CD4-positive, alpha-beta T cell treated with Interleukin-4 for 4 hours (primary cell): Measurements from ENCODE around the gene FBXL16.

ENCODE experiments used
- DNase-seq: peaks from one replicate; pipeline ENCODE4 v3.0.0-alpha.2; 2020

Gene FBXL16

DNA sequence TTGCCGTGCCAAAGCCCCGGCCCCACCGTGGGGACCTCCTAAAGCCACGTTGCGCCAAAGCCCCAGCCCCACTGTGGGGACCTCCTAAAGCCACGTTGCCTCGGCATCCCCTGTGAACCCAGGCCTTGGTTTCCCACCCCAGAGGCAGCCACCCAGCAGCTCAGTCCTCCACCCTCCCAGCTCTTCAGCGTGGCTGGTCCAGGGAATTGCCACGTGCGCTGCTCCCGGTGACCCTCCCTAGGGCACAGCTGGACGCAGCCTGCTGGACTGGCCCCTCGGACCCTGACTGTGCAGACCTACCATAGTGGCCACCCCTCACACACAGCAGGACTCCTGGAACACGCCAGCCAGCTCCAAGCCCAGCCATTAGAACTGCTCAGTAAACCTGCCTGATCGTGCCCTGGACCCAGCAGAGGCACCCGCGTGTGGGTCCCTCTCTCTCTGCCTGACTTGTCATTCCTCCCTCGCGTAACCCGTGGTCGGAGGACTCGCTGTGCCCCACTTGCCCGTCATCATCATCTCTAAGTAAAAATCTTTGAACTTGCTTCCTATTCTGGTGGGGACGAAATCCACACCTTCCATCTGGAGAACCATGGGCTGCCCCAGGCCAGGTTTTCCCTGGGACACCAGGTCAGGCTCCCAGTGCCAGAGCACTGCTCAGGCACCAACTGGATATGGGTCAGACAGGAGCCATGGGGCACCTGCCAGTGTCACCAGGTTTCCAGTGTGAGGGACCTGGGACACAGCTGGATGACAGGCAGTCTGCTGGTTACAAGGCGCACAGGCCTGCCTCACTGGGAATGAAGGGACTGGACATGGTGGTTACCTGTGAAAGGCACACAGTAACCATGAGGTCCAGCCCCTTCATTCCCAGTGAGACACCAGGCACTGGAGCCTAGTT is 29.6 kb upstream of the FBXL16 start:
- DNase-seq = no peak

DNA sequence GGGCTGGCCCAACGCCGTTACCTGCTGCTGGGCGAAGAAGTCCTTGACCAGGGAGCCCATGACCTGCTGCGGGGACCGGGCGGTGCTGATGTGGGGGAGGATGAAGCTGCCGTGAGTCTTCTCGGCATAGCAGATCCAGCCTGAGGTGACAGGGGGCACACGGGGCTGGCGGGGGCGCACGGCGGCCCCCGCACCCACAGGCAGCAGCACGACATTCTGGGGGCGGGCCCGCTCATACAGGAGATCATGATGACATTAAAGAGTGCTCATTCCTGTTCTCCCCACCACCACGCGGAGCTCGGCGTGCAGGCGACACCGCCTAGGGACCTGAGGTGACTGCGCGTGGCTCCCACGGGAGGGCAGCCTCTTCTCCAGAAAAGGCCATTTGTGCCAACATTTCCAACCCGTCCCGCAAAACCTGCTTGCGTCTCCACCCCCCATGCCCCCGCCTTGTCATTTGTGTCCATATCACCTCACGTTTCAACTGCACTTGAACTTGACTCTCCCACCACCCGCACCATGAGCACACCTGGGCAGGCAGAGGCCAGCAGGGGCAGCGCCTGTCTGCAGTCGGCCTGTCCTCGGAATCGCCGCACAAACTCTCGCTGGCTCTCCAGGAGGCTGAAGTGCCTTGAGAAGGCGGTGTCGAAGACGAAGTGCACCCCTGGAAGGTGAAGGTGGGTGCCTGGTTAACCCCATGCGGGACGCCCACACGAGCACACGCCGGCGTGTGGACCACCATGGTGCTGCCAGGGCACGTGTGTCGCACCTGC is 28.8 kb upstream of the FBXL16 start:
- no peak for DNase-seq

DNA sequence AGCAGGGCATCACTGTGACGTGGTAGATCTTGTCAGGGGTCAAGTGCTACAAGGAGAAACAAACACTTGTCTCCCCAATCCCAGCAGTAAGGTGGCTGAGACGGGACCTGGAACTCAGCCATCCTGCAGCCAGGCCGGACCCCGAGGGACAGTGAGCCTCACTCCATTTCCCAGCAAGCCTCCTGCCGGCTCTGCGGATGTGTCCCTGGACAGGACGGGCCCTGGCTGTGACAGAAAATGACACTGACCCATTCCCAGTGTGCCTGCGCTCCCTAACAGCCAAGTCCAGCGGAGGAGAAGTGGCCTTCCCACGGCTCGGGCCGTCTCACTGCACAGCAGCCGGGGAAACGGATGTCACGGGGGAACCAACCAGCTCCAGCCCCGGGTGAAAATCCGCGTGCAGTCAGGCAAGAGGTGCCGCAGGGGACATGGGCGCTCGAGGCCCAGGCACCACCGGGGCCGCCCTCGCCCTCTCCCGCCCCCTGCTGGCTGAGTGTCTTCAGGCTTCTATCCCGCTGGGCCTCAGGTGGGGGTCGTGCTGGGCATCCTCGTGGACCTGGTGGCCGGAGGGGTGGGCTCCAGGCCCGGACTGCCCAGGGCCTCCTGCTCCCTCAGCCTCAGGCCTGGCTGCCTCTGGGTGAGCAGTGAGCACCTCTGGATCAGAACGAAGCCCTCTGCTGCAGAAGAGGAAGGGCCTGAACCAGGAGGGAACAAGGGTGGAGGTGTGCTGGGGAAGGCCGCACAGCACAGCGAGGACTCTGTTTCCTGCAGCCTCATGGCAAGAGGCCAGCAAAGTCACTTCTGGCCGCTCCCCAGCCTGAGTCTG is 28.0 kb upstream of the FBXL16 start:
- no peak for DNase-seq

DNA sequence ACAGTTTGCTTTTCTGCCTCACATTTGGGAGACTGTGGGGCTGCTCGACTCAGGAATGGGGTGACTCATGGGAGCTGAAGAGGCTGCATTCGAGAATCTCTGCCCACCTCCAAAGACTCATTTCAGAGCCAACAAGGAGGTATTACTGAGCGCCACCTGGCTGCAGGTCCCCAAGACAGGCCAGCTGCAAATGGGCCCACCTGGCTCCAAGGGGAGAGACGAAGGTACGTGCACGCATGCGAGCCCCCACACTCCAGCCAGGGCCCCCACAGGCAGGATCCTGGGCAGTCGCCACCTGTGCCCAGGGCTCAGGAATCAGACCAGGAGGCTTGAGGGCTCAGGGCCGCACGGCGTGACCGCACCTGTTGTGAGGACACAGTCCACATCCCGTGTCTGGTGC is 27.3 kb upstream of the FBXL16 start:
- DNase-seq = no peak

DNA sequence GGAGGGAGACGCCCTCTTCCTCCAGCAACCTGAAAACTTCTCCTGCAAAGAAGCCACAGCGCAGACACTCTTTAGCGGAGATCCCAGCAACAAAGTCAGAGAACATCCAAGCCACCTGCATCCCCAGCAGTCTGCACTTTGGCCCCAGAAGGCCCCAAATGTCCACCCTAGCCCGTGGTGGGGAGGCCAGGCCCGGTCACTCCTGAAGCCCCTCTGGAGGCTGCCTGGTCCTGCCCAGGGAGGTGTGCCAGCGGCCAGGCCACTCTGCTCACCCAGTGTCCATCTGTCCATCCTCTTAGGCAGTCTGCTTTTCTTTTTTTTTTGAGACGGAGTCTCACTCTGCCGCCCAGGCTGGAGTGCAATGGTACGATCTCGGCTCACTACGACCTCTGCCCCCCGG is 26.7 kb upstream of the FBXL16 start:
- DNase-seq = no peak

DNA sequence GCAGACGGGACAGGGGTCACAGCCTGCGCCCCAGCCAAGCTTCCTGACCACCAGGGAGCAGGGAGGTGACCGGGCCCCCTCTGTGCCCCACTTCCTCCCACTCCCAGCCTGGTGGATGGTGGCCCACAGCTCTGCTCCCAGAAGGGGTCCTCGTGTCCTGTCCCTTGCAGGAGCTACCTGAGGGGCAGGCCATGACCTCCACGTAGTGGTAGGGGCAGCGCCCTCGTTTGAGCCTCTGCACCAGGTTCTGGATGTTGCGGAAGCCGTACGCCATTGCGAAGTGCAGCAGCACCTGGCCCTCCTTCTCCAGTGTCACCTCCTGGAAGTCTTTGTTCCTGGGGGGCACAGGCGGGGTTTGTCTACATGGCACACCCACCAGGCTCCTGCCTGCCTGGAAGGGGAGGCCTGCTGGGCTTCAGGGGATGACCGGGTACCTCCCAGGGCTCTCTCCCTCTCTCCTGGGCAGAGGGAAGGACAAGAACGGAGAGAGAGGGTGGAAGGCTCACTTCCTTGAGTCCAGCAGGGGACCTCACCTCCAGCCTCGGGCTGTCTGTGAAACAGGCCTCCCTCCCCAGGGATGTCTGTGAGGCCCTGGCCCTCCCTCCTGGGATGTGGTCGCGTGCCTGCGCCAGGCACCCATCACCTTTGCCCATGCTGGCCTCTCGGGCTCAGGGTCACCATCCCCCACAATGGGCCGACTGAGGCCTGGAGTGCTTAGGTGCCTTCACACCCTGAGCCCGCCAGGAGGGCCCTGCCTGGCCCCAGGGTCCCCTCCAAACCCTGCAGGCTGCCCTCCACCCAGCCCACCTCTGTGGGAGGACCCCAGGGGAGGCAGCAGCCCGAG is 25.3 kb upstream of the FBXL16 start:
- no peak for DNase-seq

DNA sequence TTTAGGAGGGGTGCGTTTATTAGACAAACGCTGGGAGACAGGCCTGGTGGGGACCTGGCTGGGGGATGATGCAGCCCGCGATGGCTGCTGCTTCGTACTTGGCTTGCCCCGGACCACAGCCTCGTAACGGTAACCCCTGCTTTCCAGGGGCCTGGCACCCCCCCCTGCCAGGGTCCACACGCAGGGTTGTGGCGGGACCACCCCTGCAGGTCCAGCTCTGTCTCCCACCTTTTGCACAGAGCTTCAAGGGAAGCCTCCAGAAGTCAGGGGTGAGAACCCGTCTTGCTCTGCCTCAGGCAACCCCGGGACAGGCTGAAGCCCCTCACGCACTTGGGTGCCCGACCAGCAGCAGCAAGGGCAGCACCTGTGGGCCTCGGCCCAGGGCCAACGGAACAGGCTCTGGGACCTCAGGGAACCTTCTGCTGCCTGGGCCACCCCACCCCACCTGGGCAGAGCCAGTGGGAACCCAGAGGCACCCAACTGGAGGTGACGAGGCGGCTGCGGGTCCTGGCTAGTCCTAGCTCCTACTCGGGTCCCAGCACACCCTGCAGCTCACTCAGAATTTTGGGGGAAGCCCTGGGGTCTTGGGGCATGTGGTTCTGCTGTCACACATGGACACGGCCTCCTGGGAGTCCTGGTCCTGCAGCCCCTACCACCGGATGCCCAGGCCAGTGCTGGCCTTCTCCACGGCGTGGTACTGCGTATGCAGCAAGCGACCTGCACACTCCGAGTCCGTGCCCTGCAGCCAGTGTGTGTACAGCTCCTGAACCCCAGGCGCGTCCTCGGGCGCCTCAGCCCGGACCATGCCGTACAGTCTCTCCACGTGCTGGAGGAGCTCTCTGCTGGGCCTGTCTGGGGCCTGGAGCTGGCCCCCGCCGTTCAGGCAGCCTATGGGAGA is 24.4 kb upstream of the FBXL16 start:
- no peak for DNase-seq

DNA sequence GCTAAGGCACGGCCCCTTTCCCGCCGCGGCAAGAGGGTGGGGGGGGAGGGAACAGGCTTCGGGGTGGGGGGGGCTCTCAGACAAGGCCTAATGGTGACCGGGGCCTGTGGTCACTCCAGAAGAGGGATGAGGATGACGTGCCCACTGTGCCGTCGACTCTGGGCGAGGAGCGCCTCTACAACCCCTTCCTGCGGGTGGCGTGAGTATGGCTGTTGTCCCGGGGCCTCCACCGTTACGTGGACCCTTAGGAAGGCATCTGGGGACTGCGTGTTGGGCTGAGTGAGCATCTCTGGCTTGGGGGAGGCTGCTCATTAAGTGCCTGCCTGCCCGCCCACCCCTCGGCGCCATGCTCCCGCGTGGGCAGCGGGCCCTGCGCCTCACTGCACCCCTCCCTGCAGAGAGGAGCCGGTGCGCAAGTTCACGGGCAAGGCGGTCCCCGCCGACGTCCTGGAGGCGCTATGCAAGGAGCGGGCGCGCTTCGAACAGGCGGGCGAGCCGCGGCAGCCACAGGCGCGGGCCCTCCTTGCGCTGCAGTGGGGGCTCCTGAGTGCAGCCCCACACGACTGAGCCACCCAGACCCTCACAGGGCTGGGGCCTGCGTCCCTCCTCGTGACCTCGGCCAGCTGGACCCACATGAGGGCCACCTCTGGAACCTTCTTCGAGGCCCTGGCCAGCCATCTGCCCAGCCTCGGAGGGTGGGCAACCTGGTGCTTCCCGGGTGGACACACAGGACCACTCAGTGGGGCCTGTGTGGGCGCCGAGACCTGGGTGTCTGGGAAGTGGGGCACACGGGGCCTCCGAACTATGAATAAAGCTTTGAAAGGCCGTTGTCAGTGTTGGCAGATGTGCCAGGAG is 23.5 kb upstream of the FBXL16 start:
- DNase-seq = no peak

DNA sequence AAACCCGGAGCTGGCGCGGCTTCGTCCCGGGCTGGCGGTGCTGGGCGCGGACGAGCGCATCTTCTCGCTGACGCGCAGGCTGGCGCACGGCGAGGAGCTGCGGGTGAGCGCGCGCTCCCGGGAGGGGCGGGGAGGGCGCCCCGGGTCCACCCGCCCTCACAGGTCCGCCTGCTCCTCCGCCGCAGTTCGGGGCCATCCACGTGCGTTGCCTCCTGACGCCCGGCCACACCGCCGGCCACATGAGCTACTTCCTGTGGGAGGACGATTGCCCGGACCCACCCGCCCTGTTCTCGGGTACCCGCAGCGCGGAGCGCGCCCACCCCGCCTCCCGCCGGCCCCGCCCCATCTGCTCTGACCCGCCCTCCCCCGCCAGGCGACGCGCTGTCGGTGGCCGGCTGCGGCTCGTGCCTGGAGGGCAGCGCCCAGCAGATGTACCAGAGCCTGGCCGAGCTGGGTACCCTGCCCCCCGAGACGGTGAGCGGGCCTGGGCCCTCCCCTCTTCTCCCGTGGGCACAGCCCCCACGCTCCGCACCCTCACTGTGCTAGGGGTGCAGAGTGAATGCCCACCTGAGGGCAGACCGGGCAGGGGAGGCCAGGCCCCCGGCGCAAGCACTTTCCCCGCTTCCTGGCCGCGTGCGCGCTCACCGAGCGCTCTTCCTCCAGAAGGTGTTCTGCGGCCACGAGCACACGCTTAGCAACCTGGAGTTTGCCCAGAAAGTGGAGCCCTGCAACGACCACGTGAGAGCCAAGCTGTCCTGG is 22.7 kb upstream of the FBXL16 start:
- peak; percentile 46 for DNase-seq

DNA sequence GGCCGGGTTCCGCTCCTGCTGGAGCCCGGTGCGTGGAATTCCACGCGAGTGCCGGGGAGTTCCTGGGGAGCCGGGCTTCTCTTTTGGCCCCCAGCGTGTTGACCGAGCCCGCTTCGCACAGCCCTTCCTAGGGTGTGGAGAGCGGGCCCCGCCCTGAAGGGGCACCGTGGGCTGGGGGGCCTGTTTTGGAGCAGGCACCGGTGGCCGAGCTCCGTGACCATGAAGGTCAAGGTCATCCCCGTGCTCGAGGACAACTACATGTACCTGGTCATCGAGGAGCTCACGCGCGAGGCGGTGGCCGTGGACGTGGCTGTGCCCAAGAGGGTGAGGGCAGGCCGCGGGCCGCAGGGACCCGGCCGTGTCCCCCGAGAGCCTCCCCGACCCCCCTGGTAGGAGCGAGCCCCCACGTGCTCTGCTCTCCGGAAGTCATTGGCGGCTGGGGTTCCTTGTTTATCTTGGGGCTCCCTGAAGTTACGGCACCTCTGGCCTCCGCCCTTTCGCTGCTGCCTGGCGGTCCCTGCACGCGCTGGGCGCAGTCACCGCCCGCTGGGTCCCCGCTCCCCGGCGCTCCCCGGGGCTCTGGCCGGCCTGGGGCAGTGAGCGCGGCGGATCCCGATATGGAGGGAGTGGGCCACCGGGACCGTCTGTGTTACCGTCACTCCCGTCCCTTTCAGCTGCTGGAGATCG is 21.8 kb upstream of the FBXL16 start:
- DNase-seq = peak; percentile 23

DNA sequence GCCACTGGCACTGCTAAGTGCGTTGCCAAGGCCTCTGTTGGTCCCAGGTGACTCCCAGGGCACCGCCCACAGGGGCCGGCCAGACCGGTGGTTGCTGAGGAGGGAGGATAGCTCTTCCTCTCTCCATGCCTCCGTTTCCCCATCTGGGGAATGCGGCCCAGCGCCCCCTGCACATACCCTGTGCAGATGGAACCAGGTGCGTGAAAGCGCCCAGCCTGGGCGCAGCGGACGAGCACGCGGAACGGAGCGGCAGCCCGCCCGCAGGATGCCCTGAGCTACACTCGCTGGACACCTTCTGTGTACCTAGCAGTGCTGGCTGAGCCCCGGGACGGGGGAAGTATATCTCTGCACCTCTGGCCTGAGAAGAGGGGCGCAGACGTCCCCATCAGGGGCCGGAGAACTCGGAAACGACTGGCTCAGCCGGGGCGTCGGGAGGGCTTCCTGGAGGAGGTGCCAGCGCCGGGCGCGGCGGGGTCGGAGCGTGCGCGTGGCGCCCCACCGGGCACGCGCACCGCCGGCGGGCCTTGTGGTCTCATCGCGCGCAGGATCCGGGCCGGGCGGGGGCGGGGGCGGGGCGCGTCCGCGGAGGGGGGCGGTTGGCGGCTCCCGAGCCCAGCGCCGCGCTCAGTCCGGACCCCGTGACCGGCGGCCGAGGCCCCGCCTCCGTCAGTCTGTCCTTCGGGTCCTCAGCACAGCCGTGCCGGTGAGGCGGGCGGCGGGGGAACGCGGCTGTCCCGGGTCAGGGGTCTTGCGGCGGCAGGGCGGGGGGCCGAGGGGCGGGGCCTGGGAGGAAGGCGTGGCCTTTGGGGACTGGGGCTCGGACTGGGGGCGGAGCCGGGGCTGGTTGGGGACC is 21.1 kb upstream of the FBXL16 start, which contains the start of the genes CCDC78 and HAGHL:
Gene CCDC78 (minus strand): TSS at position 6 of the 853 bp plus-strand sequence. CDS start 76 bp downstream, outside the sequence.
Gene HAGHL (plus strand): TSS at position 669 of the 853 bp plus-strand sequence. CDS start 404 bp downstream, outside the sequence.
- DNase-seq = peak; percentile 38

DNA sequence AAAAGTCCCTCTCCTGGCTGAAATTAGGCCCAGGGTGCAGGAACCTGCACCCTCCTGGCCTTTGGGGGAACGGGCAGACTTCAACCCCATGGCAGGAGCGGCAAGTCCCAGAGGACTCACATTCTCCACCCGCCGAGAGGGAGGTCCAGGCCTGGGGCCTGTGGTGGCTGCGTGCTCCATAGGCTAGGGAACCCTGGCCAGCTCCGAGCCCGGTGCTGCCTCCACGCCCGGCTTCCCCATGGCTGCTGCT is 20.5 kb upstream of the FBXL16 start:
- DNase-seq = no peak

DNA sequence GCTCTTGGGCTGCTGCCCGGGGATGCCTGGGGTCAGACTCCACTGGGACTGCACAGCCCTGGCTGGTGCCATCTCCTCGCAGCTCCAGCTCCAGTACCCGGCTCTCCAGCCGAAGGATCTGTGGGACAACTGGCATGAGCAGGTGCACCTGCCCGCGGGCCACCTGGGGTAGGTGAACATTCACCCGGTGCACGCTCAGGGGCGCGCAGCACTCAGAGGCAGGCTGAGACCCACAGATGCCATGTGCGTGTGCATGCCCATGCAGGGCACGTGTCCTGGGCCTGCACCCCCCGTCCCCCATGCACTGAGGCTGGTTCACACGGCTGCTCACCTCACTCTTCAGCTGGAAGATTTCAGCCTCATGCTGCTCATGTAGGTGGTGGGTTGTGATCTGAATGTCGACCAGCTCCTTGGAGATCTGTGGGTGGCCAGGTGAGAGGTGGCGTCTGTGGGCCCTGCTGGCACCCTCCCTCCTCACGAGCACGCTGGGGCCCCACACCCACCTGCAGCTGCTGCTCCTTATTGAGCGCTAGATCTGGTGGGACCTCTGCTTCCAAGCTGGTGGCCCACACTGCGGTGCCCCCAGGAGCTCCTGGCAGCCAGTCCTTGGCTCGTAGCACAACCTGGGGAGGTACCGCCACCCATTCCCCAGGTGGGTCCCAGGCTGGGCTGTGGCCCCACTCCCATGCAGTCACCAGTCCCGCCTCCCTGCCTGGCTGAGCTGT is 20.0 kb upstream of the FBXL16 start:
- DNase-seq = no peak

DNA sequence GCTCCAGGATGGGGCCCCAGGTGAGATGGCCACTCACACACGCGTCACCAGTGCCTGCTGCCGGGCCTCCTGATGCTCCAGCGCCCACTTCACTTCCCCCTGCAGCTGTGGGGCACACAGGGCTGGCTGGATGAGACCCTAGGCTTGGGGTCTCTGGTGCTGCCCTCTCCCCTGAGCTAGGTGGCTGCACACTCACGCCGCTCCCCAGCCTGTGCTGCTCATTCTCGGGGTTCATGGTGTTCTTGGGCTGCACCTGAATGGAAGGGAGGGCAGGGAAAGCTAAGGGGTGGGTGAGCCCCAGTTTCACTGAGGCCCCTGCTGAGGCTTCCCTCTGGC is 19.4 kb upstream of the FBXL16 start:
- no peak for DNase-seq

DNA sequence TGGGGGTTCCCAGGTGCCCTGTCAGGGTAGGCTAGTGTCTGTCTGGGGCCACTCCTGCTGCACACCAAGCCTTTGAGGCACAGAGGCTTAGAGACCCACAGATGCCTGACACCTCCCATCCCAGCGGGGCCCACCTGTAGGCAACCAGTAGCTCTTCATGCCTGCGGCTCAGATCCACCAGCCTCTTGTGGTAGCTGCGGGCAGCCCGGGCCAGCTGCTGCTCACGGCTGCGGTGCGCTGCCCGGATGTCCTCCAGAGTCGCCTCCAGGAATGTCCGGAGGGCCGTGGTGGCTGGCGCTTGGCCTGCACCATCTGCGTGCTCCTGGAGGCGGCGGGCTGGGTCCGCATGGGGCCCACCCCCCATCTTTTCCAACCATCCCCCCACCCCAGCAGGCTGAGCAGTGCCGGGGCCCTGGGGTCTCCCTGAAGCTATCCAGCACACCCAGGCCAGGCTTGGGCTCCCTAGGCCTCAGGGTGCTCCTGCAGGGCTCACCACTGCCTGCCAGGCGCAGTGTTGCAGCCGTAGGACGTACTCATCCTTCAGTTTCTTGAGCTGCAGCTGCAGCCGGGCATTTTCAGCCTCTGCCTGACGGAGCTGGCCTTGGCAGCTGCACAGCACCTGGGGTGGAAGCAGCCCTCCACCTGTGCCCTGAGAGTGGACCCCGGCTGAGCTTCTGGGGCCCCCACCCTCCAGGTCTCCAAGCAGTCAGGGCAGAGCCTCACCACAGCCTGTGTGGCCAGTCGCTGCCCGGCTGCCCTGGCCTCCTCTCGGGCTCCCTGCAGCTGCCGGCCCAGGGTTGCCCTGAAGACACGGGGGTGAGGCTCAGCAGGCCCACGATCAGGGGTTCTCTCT is 18.8 kb upstream of the FBXL16 start:
- no peak for DNase-seq

DNA sequence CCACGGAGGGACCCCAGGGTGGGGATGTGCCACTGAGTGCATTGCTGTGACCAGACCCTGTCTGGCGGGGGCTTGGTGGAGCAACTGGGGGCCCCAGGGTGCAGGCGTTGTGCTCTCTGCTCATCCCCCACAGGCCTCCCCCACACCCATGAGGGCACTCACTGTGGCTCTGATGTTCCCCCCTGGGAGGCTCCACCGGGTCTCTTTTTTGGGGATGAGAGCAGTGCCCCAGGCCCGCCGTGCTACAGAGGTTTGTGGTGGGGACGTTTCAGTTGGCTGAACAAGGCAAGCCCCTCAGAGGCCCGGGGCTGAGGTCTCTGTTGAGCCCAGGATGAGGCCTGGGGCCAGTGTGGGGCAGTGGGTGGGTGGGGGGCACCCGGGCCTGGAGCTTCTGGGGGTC is 18.1 kb upstream of the FBXL16 start:
- DNase-seq = no peak
